ENCODE data around the gene GPR137. TPM values are rescaled to one million over a fixed set of nuclear protein-coding genes. Genes with fewer than 3 reads are reported as not detected.

The GPR137 gene
- total RNA-seq, 1 donor = 18.5 TPM

GRCh38 chr11:64316672-64317324, 31.1 kb downstream of the GPR137 start:
- Histone ChIP-seq H2AFZ (ENCODE audit: low read length) (peak overlapping the region; percentile 67), H3K9me3 (ENCODE audit: low read depth, low read length) (no peaks in the 10 kb centered on the region), H3K36me3 (ENCODE audit: insufficient read depth, low read length) (peaks cover 22% of the 10 kb centered on the region), H3K4me3 (ENCODE audit: insufficient read depth, low read length) (peak overlapping the region; percentile 99), H3K4me1 (ENCODE audit: insufficient read depth, low read length) (peaks cover 11% of the 10 kb centered on the region), H3K79me2 (ENCODE audit: insufficient read depth, low read length) (peaks cover 32% of the 10 kb centered on the region), H3K4me2 (ENCODE audit: insufficient read depth, low read length) (peak overlapping the region; percentile 92), H4K20me1 (ENCODE audit: insufficient read depth, low read length) (peaks cover 4% of the 10 kb centered on the region), H3K27ac (ENCODE audit: low read depth, low read length) (peak overlapping the region; percentile 97), H3K27me3 (ENCODE audit: insufficient read depth, low read length) (no peaks in the 10 kb centered on the region)
- DNase-seq (ENCODE audit: insufficient read length, low spot score, missing footprints) = peak; percentile 73
- TF ChIP-seq CTCF (IDR thresholded peaks at IDR 0.05; ENCODE audit: extremely low read depth, low read depth, low read length) = no peak

- DNase-seq (ENCODE audit: insufficient read length, low spot score, missing footprints) = peak; percentile 99
- H3K27ac ChIP-seq (ENCODE audit: low read depth, low read length) = peak within 1 kb of the TSS; percentile 97
- H3K36me3 ChIP-seq (ENCODE audit: insufficient read depth, low read length) = peaks cover 27% of the 10 kb centered on the region
- peaks cover 11% of the 10 kb centered on the region for H3K4me1 ChIP-seq (ENCODE audit: insufficient read depth, low read length)
- peaks cover 31% of the 10 kb centered on the region for H3K79me2 ChIP-seq (ENCODE audit: insufficient read depth, low read length)
- H2AFZ ChIP-seq (ENCODE audit: low read length) = peak within 1 kb of the TSS; percentile 67
- peak within 1 kb of the TSS; percentile 99 for H3K4me3 ChIP-seq (ENCODE audit: insufficient read depth, low read length)
- H3K4me2 ChIP-seq (ENCODE audit: insufficient read depth, low read length) = peak within 1 kb of the TSS; percentile 92
- no peaks in the 10 kb centered on the region for H3K27me3 ChIP-seq (ENCODE audit: insufficient read depth, low read length)
- H4K20me1 ChIP-seq (ENCODE audit: insufficient read depth, low read length) = peaks cover 4% of the 10 kb centered on the region
- H3K9me3 ChIP-seq (ENCODE audit: low read depth, low read length) = no peaks in the 10 kb centered on the region
- no peak for TF ChIP-seq CTCF (IDR thresholded peaks at IDR 0.05; ENCODE audit: extremely low read depth, low read depth, low read length)
Measured at GRCh38 chr11:64317325-64317960, 31.8 kb downstream of the GPR137 start, which contains the start of gene TRMT112. Gene TRMT112 (minus strand): TSS chr11:64317559. CDS start chr11:64317526, 33 bp downstream.

GRCh38 chr11:64317961-64318765, 32.5 kb downstream of the GPR137 start, which contains the start of gene PRDX5:
Gene PRDX5 (plus strand): TSS chr11:64318121. CDS start chr11:64318216, 95 bp downstream.
- H3K79me2 ChIP-seq (ENCODE audit: insufficient read depth, low read length) = peaks cover 26% of the 10 kb centered on the region
- H3K36me3 ChIP-seq (ENCODE audit: insufficient read depth, low read length) = peaks cover 30% of the 10 kb centered on the region
- peak within 1 kb of the TSS; percentile 67 for H2AFZ ChIP-seq (ENCODE audit: low read length)
- peak within 1 kb of the TSS; percentile 97 for H3K27ac ChIP-seq (ENCODE audit: low read depth, low read length)
- no peaks in the 10 kb centered on the region for H3K9me3 ChIP-seq (ENCODE audit: low read depth, low read length)
- H3K4me3 ChIP-seq (ENCODE audit: insufficient read depth, low read length) = peak within 1 kb of the TSS; percentile 99
- peak within 1 kb of the TSS; percentile 92 for H3K4me2 ChIP-seq (ENCODE audit: insufficient read depth, low read length)
- peak; percentile 100 for DNase-seq (ENCODE audit: insufficient read length, low spot score, missing footprints)
- H3K4me1 ChIP-seq (ENCODE audit: insufficient read depth, low read length) = peaks cover 11% of the 10 kb centered on the region
- no peaks in the 10 kb centered on the region for H3K27me3 ChIP-seq (ENCODE audit: insufficient read depth, low read length)
- H4K20me1 ChIP-seq (ENCODE audit: insufficient read depth, low read length) = peaks cover 7% of the 10 kb centered on the region
- peak; percentile 27 for TF ChIP-seq CTCF (IDR thresholded peaks at IDR 0.05; ENCODE audit: extremely low read depth, low read depth, low read length)

Data from osteoblast (primary cell).